HT-29 (cell line): Measurements from ENCODE around the gene TCF12. TPM values are rescaled to one million over a fixed set of nuclear protein-coding genes. Genes with fewer than 3 reads are reported as not detected.
"Not testable (repeated sequence)": the region's sequence is repeated elsewhere in the genome, so short reads cannot be mapped to it uniquely, and the experiment has no call there.

Experiments
- DNase-seq: peaks from one replicate; pipeline ENCODE4 v3.0.0-alpha.2; 2015; ENCODE audit warnings: low spot score
- total RNA-seq: library from RNA; depleted of rRNA; stranded (reverse); fragments of >200 nt; shearing (Covaris generic); gene quantifications from 2 replicates; pipeline ENCODE4 v1.2.3, GENCODE V29; 2014

TCF12 gene
- total RNA-seq, 1 experiment from 2014 or later, result 154 TPM

DNA sequence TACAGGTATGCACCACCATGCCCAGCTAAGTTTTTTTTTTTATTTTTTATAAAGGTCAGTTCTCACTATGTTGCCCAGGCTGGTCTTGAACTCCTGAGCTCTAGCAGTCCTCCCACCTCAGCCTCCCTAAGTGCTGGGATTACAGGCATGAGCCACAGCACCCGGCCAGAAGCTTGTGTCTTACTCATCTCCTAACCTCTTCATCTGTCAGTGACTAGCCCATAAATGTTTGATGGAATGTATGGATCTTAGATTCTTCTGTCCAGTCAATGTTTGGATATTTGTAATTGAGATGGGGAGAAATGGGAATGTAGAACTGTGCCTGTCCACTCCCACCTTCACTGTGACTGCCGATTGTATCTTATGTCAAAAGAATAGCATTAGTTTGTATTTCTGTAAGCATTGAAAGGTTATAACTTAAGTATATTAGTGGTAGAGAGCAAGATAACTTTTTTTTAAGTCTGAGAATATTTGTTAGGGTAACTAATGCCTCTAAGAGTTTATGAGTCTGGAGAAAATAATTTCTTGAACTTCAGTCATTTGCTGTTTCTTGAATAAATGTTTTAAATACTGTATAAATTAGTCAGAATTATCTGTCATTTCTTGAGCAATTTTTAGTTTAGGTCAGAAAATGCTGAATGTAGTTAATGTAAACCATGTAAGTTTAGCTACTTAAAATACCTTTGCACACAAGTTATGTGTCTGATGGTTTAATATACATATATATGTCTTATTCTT lies 242.5 kb downstream of the TCF12 start:
- DNase-seq, result no peak

DNA sequence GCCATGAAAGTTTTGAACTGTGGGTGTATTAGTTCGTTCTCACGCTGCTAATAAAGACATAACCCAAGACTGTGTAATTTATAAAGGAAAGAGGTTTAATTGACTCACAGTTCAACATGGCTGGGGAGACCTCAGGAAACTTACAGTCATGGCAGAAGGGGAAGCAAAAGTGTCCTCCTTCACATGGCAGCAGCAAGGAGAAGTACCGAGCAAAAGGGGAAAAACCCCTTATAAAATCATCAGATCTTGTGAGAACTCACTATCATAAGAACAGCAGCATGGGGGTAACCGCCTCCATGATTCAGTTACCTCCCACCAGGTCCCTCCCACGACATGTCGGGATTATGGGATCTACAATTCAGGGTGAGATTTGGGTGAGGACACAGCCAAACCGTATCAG lies 245.8 kb downstream of the TCF12 start:
- DNase-seq, result not testable (repeated sequence)

DNA sequence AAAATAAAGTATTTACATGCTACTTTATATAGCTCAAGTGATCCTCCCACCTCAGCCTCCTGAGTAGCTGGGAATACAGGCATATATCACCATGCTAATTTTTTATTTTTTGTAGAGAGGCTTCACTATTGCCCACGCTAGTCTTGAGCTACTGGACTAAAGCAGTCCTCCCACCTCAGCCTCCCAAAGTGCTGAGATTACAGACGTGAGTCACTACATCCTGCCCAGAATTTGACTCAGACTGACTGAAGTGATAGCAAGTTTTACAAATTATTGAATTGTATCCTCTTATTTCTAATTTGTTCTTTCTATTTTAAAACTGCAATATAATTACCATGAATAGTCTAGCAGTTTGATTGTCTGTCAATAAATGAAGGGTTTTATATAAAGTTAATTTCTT lies 247.5 kb downstream of the TCF12 start:
- no peak for DNase-seq

DNA sequence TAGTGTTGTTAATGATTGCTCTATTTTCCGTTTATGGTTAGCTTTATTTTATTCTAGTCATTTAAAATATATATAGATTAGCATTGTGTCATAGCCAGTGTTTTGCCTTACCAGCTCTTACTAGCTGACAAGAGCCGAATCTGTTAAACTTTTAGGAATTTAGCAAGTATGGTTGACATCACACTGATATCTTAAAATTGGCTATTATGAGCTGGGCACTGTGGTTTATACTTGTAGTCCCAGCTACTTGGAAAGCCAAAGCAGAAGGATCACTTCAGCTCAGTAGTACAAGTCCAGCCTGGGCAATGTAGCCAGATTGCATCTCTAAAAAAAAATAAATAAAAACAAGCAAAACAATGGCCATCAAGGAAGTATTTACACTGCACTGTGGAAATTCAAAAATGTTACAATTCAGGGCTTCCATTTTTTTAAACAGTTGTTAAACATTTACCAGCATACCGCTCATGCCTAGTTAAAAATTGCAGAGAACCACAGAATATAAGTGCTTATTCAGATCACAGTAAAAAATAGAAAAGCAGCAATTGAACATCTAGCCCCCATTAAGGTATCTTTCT lies 249.5 kb downstream of the TCF12 start:
- DNase-seq, result no peak

DNA sequence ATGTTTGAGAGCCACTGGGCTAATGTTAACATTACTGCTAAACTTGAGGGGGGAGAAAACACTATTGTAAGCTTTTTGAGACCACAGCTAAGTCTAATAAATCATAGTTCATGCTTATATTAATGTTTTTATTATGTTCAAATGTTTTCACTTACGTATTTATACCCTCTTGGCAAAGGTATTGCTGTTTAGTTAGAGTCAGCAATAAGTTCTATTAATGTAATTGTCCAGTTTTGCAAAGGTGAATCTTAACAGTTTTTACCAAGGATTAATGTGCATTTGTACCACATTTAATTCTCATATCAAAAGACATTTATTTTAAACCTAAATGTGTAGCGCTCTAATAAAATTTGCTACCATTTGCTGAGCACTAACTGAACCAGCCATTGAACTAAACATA lies 251.2 kb downstream of the TCF12 start:
- no peak for DNase-seq

DNA sequence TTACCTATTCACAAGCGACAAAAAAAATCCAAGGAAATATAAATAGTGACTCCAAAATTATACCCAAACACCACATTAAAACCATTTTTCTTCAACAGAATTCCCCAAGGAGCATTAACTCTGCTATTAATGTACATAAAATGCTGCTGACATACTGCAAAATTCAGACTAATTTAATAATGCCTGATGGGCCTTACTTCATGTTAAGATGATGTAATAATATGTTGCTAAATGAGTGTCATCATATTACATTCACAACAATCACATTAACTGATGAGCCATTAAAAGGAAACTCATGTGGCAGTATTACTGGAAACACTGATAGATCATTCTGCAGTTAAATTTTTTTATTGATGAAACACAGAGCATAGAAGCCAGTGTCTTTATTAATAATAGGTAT lies 253.0 kb downstream of the TCF12 start:
- DNase-seq, result no peak

DNA sequence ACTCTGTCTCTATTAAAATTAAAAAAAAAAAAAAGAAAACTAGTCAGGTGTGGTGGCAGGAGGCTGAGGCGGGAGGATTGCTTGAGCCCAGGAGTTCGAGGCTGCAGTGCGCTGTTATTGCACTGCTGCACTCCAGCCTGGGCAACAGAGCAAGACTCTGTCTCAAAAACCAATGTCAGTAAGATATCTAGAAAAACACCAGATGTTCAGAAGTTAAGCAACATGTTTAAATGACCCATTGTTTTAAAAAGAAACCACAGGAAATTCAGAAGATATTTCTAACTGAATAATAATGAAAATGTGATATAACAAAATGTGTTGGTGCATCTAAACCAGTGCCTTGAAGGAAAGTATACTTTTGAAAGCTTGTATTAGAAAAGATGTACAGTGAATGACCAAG lies 254.5 kb downstream of the TCF12 start:
- DNase-seq, result no peak

DNA sequence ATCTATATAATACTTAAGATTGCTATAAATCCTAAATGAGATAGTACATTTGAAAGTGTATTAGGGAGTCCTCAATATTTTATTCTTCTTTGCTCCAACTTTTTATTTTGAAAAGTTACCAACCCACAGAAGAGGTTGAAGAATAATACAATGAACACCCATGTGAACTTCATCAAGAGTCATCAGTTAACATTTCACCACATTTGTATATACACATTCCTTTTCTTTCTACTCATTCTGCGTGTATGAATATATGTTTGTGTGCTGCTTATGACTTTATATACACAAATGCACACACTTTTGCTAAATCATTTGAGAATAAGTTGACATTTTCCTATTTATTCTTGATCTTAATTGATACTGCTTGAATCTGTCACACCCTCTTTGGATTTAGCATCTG lies 264.6 kb downstream of the TCF12 start:
- no peak for DNase-seq

DNA sequence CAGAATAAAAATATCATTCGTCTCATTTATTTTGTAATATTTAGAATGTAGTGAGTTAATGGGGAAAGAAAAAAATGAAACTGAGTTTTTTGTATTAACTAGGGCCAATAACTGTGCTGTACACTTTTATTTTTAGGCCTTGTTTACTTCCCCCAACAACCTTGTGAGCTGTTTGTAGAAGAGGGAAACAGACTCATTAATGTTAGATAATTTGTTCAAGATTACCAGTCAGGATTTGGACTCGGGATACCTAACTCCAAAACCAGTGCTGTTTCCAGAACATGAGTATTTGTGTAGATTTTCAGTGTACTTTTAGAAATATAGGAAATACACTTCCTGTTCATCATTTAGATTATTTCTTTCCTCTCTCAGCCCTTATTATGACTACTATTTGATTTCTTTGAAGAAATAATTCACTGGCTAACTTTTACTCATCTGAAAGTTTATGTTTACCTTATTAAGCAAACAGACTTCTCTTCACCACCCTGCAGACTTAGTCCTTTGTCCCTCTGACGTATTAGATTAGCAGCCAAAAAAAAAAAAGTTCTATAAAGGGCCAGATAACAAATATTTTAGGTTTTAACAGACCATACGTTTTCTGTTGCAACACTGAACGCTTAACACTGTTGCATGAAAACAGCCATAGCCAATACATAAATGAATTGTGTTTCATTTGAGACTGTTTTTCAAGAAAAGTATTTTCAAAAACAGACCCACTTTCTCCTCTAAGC lies 265.3 kb downstream of the TCF12 start:
- no peak for DNase-seq

DNA sequence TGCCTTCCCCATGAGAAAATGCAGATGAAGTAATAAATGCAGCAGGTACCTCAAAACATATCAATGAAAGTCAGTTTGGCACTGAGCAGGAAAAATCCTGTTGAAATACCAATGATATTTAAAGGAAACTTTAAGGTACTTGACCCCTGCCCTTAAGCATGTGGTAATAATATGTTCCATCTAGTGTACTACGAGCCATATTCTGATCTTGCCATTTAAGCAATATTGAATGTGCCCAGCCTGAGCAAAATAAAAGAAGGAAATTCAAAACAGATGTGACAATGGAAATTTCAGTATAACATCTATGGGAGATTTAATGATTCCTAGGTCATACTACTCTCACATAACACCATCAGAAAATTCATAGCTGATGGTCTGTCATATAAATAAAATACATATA lies 266.1 kb downstream of the TCF12 start:
- DNase-seq, result no peak

DNA sequence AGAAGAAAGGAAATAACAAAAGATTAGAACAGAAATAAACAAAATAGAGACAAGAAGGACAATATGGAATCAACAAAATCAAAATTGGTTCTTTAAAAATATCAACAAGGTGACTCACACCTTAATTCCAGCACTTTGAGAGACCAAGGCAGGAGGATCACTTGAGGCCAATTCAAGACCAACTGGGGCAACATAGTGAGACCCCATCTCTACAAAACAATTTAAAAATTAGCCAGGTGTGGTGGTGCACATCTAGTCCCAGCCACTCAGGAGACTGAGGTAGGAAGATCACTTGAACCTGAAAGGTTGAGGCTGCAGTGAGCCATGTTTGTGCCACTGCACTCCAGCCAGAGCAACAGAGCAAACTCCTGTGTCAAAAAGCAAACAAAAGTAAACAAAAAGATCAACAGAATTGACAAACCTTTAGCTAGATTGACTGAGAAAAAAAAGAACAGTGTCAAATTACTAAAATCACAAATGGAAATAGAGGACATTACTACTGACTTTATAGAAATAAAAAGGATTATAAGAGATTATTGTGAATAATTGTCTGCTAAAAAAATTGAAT lies 267.1 kb downstream of the TCF12 start:
- DNase-seq, result no peak

DNA sequence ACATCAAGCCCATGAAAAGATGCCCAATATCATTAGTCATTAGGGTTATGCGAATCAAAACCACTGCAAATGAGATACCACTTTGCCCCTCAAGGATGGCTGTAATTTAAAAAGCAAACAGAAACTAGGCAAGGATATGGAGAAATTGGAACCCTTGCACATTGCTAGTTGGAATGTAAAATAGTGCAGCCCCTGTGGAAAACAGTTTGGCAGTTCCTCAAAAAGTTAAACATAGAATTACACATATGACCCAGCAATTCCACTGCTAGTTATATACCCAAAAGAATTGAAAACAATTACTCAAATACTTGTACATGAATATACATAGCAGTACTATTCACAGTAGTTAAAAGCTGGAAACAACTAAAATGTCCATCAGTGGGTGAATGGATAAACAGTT lies 271.0 kb downstream of the TCF12 start:
- DNase-seq, result no peak

DNA sequence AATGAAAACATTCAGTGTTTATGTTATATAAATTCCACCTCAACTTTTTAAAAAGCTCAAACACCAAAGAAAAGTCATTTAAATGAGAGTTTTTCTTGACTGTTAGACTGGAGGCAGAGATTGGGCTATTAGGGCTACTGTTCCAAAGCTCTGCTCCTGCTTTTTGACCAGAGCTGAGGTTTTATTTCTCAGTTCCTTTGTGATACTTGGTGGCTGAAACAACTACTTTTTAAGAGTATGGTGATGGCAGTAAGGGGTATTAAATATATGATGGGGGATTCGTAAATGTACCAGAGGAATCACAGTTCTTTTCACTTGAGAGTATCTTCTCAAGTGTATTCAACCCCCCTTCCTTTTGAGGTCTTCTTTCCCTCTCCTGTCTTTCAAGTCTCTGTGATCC lies 271.8 kb downstream of the TCF12 start:
- DNase-seq, result no peak

DNA sequence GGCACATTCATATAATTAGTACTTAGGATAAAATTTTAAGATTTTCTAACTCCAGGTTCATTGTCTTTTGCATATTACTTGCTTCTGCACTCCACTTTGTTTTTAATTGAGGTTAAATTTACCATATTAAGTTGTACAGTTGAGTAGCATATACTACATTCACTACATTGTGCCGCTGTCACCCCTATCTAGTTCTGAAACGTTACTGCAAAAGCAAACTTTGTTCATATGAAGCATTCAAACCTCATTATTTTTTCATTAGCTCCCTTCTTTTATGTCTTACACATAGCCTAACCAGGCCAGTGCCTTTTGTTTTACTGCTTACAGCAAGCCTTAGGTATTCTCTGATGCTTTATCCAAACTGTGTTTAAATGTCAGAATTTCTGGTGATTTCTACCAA lies 274.7 kb downstream of the TCF12 start:
- DNase-seq, result no peak

DNA sequence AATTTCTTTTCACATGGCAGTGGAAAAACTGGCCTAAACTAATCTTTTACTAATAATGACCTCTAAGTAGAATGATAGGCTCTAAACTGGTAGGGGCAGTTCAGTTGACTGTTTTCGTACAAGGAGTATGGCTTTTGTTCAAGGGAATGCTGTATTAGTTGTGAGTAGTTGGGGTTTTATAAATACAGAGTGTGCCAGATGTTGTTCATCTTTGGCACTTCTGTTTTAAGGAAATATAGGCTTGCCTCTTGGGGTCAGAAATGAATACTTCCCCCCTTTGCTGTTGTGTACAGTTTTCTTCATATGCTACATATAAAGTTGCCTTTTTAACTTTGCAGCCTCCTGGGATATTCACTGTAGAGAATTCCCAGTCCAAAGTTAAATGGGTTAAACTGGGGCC lies 276.9 kb downstream of the TCF12 start:
- DNase-seq, result no peak

DNA sequence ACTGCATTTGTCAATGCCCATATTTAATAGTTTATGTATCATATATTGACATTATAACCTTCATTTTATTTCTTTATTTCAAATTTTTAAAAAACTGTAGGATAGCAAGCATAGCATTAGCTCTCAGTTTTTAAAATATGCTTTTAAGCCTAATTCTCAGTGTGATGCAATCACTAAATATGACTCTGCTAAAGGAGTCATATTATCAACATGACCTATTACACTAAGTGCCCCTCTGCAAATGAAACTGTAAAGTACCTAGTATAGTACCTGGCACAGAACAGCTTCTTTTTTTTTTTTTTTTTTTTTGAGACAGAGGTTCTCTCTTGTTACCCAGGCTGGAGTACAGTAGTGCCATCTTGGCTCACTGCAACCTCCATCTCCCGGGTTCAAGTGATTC lies 278.4 kb downstream of the TCF12 start:
- no peak for DNase-seq

DNA sequence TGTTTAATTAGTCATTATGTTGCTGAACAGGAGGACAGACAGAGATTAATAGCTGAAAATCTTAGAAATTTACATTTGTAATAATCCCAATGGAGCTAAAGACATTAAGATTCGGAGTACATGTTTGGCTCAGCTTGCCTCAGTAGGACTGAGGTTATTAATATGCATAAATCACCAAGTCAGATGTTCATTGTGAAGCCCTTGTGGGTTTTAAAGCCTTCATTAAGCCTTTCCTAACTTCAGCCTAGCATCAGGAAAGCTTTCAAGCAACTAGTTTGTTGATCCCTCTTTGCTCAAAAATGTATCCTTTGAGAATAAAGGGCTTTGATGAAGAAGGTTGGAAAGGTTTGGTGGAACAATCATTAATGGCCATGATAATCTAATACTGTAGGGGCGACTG lies 279.7 kb downstream of the TCF12 start:
- DNase-seq, result no peak

DNA sequence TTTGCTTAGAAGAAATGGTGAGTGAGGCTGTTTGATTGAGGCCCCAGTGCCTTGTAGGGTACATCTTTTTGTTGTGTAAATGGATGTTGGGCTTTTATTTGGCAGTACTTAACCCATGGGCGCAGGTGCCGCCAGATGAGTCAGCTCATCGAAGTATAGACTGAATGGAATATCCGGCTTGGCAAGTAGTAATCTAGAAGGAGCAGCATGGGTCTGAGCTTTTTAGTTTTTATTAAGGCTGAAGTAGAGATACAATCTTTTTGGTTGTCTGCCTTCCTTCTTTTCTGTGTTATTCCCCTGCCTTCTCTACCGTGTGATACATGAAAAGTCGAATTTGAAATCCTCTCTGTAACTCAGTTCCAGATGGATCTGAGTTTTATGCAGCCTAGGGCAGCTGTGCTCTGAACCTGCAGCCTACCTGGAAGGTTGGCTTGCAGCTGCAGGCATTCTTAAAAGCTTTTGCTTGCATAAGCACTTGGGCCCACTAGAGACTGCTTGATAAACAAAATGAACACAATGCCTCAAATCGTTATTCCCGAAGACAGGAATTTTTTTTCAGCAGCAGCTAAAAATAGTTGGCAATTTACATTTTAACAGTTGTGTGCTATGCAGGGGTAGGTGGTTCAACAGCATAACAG lies 280.3 kb downstream of the TCF12 start:
- peak; percentile 76 for DNase-seq

DNA sequence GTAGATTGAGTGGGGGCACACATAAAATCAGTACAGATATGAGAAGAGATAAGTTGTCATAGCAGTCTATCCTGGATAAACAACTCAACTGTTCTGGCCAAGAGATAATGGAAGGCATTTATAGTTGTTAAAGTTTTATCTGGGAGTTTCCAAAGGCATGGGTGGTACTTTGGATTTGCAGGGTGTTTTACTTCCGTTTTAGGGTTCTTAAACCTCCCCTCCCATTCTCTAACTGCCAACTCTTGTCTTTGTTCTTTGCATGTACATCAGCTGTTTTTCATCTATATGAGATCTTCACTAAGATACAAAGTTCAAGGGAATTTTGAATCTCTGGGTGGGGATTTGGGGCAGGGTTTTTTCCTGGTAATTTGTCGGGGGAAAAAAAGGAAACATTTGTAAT lies 283.1 kb downstream of the TCF12 start:
- DNase-seq, result peak; percentile 66

DNA sequence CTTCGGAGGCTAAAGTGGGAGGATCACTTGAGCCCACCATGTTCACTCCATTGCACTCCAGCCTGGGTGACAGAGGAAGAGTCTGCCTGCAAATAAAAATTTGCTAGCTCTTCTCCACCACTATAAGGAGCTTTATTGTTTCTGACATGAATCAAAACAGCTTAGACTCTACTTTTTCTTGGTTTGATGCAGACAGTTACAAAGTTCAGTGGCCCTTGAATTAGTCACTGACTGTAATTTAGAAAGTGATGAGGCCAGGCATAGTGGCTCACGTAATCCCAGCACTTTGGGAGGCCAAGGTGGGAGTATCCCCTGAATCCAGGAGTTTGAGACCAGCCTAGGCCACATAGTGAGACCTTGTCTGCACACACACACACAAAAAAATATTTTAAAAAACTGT lies 285.5 kb downstream of the TCF12 start:
- DNase-seq, result no peak

DNA sequence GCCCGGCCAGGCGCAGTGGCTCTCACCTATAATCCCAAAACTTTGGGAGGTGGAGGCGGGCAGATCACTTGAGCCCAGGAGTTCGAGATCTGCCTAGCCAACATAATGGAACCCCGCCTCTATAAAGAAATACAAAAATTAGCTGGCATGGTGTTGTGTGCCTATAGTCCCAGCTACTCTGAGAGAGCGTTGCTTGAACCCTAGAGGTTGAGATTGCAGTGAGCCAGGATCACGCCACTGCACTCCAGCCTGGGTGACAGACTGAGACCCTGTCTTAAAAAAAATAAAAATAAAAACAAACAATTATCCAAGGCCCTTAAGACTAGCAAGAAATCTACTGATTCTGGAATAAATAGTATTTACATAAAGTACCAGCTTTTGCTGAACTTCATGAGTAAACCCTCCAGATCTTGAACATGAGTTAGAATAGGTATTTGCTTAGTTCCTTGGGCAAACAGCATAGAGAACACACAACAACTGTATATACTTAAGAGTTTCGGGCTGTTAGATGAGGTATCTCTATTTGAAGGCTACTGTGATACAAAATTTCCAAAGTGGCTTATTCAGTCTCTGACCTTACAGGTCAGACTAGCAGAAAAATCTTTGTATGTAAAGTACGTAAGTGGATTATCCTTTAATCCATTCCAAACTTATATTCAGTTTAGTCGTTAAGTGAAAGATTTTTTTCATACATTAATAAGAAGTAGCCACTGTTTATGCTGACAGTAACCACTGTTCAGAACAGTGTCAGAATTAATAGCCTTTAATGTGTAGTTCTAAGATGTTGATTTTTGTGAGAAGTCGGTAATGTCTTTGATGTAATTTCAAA lies 286.8 kb downstream of the TCF12 start:
- DNase-seq, result no peak
